K562 (cell line): ENCODE measurements around the gene IL5. TPM values are rescaled to one million over a fixed set of nuclear protein-coding genes. Genes with fewer than 3 reads are reported as not detected.

Source experiments
- BRCA1 ChIP-seq, 2 experiments: fragments of 450-650 bp in 1 of 2; sonication (generic) in 1 of 2; formaldehyde crosslinking in 1 of 2; IDR thresholded peaks; 2 replicates each; pipeline versions ENCODE4 v1.5.0 to v1.6.1; 2017 to 2020; ENCODE audit warnings: mild to moderate bottlenecking in 1 of 2, missing genetic modification reagents in 1 of 2
- HLTF ChIP-seq: fragments of 450-650 bp; IDR thresholded peaks from 2 replicates; pipeline ENCODE4 v1.6.1; 2016
- NUFIP1 ChIP-seq: fragments of 450-650 bp; IDR thresholded peaks from 2 replicates; pipeline ENCODE4 v1.6.1; 2018; ENCODE audit not compliant: partially characterized antibody
- PPARD ChIP-seq: fragments of 250-450 bp; sonication (Bioruptor Pico); IDR thresholded peaks from 2 replicates; pipeline ENCODE4 v1.8.0; 2022; ENCODE audit warnings: inconsistent platforms, mild to moderate bottlenecking, moderate library complexity
- RBM34 ChIP-seq: fragments of 200-400 bp; formaldehyde crosslinking; IDR thresholded peaks from 2 replicates; pipeline ENCODE4 v1.6.1; 2018; ENCODE audit warnings: low read length, borderline replicate concordance; ENCODE audit not compliant: insufficient read depth
- RREB1 ChIP-seq: fragments of 250-450 bp; sonication (Bioruptor Pico); IDR thresholded peaks from 2 replicates; pipeline ENCODE4 v1.4.0; 2020
- ZBTB1 ChIP-seq: sonication (generic); formaldehyde crosslinking; IDR thresholded peaks from 2 replicates; pipeline ENCODE4 v1.8.1; 2023; ENCODE audit warnings: missing genetic modification reagents, low read depth, mild to moderate bottlenecking, borderline replicate concordance
- ZNF23 ChIP-seq: fragments of 250-450 bp; sonication (Bioruptor Pico); IDR thresholded peaks from 2 replicates; pipeline ENCODE4 v1.4.0; 2020; ENCODE audit warnings: mild to moderate bottlenecking
- ZNF324 ChIP-seq: fragments of 250-450 bp; sonication (Bioruptor Pico); IDR thresholded peaks from 2 replicates; pipeline ENCODE4 v1.4.0; 2020; ENCODE audit warnings: mild to moderate bottlenecking
- ZNF592 ChIP-seq: fragments of 450-650 bp; IDR thresholded peaks from 2 replicates; pipeline ENCODE4 v1.6.1; 2017; ENCODE audit warnings: antibody characterized with exemption, mild to moderate bottlenecking
- polyA plus RNA-seq, 8 experiments: library from polyadenylated mRNA; depleted of rRNA in 4 of 8; stranded (reverse) in 5 of 8; unstranded in 3 of 8; fragments of >200 nt; fragmentation: Nextera tagmentation in 2 of 8; fragmentation: Illumina TruSeq in 1 of 8; extraction: Ambion mirVana in 2 of 8; extraction: Trizol in 1 of 8; gene quantifications; 2 replicates each; pipeline versions ENCODE4 v1.2.1 to v1.2.3, GENCODE V29; 2011 to 2014; ENCODE audit warnings: inconsistent platforms in 1 of 8, missing spikeins in 1 of 8
- total RNA-seq, 7 experiments: library from RNA; depleted of rRNA in 6 of 7; stranded (reverse); fragments of >200 nt in 6 of 7; fragmentation: Illumina TruSeq in 2 of 7; extraction: Trizol in 2 of 7; gene quantifications; 2 replicates each; pipeline versions ENCODE4 v1.2.1 to v1.2.3, GENCODE V29; 2011 to 2021; ENCODE audit warnings: low replicate concordance in 1 of 7
- TF ChIP-seq, protein P1 (sequence below): fragments of 450-650 bp; conservative IDR thresholded peaks from 2 replicates; pipeline ENCODE4 v1.6.1; 2016; ENCODE audit warnings: missing genetic modification characterization, low read depth, mild to moderate bottlenecking, missing compliant biosample characterization, moderate library complexity
- TF ChIP-seq, protein P2 (sequence below): fragments of 450-650 bp; formaldehyde crosslinking; IDR thresholded peaks from 2 replicates; pipeline ENCODE4 v1.4.0; 2022; ENCODE audit warnings: mild to moderate bottlenecking, moderate library complexity
- TF ChIP-seq, protein P3 (sequence below): fragments of 450-650 bp; formaldehyde crosslinking; IDR thresholded peaks from 2 replicates; pipeline ENCODE4 v1.4.0; 2020; ENCODE audit warnings: mild to moderate bottlenecking, mixed read lengths

The IL5 gene
- total and polyA plus RNA-seq, 9 of the 15 experiments (the other 6 are each of a cell fraction or from before 2014, with no cell fraction given) = 0.44 TPM; not detected in 8

GRCh38 chr5:132556763-132557477, 13.6 kb upstream of the IL5 start, which contains the start of gene RAD50 (continued):
- TF ChIP-seq, protein P1, sequence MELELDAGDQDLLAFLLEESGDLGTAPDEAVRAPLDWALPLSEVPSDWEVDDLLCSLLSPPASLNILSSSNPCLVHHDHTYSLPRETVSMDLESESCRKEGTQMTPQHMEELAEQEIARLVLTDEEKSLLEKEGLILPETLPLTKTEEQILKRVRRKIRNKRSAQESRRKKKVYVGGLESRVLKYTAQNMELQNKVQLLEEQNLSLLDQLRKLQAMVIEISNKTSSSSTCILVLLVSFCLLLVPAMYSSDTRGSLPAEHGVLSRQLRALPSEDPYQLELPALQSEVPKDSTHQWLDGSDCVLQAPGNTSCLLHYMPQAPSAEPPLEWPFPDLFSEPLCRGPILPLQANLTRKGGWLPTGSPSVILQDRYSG (tag) = 0 out of 2 replicates have a peak, but pooled peaks have one; percentile 43
- TF ChIP-seq RREB1 (CRISPR knock-in tag) (peak; percentile 96), NUFIP1 (no peak), RBM34 (no peak), ZBTB1 (CRISPR knock-in tag) (peak; percentile 100), BRCA1 (IDR thresholded peaks at IDR 0.05) (no peak), BRCA1 (CRISPR knock-in tag; IDR thresholded peaks at IDR 0.05) (no peak), ZNF324 (CRISPR knock-in tag) (no peak), HLTF (no peak; the same call in 1 of the 2 replicates), ZNF592 (peak; percentile 82), ZNF23 (CRISPR knock-in tag) (no peak), PPARD (CRISPR knock-in tag) (no peak)
- TF ChIP-seq, protein P2, sequence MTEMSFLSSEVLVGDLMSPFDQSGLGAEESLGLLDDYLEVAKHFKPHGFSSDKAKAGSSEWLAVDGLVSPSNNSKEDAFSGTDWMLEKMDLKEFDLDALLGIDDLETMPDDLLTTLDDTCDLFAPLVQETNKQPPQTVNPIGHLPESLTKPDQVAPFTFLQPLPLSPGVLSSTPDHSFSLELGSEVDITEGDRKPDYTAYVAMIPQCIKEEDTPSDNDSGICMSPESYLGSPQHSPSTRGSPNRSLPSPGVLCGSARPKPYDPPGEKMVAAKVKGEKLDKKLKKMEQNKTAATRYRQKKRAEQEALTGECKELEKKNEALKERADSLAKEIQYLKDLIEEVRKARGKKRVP (CRISPR knock-in tag) = no peak
- TF ChIP-seq, protein P3, sequence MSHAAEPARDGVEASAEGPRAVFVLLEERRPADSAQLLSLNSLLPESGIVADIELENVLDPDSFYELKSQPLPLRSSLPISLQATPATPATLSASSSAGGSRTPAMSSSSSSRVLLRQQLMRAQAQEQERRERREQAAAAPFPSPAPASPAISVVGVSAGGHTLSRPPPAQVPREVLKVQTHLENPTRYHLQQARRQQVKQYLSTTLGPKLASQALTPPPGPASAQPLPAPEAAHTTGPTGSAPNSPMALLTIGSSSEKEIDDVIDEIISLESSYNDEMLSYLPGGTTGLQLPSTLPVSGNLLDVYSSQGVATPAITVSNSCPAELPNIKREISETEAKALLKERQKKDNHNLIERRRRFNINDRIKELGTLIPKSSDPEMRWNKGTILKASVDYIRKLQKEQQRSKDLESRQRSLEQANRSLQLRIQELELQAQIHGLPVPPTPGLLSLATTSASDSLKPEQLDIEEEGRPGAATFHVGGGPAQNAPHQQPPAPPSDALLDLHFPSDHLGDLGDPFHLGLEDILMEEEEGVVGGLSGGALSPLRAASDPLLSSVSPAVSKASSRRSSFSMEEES = peak; percentile 94
